GM21526 (cell line): ENCODE data around the gene NHS.

Source experiments
- ATAC-seq: cut with Tn5 transposase; IDR thresholded peaks from one replicate; pipeline ENCODE4 v1.9.1; 2021; ENCODE audit warnings: moderate library complexity; ENCODE audit not compliant: unreplicated experiment, low FRiP score

Gene NHS

GRCh38 chrX:17744896-17745523 lies 370.0 kb downstream of the NHS start:
- ATAC-seq: no peak

DNA sequence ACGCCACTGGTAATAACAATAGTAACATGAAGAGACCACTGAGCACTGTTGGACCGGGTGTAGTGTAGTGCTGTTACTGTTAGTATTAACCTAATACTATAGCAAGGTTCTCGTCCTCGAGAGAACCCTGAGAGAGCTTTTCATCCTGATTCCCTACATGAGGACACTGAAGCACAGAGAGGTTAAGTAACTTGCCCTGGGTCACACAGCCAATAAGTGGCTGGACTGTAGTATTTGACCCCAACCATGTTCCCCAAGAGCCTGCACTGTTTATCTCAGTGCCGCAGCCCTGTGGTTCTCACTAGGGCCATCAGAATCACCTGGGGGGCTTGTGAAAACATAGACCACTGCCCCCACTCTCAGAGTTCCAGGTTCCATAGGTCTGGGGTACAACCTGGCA lies 372.7 kb downstream of the NHS start:
- no peak for ATAC-seq

- no peak for ATAC-seq
Measured at GRCh38 chrX:17748684-17749083, 373.7 kb downstream of the NHS start.

GRCh38 chrX:17750436-17750835 lies 375.4 kb downstream of the NHS start:
- ATAC-seq: no peak

GRCh38 chrX:17758382-17758781 lies 383.4 kb downstream of the NHS start:
- ATAC-seq: peak; percentile 71

GRCh38 chrX:17759990-17760389 lies 385.0 kb downstream of the NHS start:
- no peak for ATAC-seq

- no peak for ATAC-seq
Measured at GRCh38 chrX:17767734-17768133, 392.7 kb downstream of the NHS start.

- ATAC-seq: no peak
Measured at GRCh38 chrX:17768997-17769396, 394.0 kb downstream of the NHS start.

DNA sequence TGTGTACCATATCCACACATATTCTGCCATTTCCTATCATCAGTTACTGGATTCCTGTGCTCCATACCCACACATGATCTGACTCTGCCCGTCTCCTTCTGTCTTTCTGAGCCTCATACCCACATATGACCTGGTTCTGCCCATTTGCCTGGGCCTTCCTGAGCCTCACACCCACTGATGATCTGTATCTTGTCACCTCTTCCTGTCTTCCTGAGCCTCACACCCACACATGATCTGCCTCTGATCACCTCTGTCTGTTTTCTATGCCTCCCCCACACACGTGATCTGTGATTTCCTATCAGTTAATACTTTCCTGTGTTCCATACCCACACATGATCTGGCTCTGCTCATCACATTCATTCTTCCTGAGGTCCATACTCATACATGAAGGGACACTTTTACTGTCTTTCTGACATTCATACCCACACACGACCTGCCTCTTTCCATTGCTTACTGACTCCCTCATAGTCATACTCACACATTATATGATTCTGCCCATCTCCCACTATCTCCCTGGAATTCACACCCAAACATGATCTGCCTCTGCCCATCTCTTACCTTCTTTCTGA lies 394.8 kb downstream of the NHS start:
- ATAC-seq: no peak

- ATAC-seq: no peak
Measured at GRCh38 chrX:17773221-17773876, 398.3 kb downstream of the NHS start.

GRCh38 chrX:17774053-17774452 lies 399.1 kb downstream of the NHS start:
- ATAC-seq: no peak

DNA sequence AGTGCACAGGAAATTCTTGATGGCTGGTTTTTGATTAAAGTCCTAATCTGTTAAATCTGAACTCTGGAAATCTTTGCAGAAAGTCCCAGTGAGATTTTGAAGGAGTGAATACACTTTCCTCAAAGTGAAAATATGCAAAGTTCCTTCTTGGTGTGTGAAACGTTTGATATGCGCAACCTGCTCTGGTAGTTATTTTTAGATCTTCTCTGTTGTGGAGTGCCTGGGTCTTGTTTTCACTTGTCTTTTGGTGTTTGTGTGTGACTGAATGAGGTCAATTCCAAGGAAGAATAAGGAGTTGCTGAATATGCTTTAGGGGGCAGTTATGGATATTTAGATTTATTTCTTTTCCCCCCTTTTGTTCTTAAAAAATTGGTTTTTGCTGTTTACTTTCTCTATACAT lies 404.0 kb downstream of the NHS start:
- ATAC-seq: no peak

DNA sequence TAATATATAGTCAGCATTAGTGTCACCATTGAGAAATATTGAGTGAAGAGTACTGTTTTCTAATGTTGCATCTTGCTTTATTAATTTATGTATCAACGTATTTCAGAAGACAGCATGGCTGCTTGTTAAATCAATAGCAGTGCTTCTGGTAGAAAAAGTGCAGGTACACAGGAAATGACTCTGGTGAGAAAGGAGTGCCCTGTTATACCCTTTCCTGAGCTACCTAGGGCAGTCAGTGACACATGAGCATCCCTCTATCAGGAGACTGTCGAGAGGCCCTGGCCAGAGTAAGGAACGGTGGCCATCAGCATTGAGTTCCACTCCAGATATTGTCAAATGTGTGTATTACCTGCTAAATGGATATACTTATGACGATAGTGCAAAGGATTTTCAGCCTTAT lies 404.4 kb downstream of the NHS start:
- ATAC-seq: no peak
